HG02759 (cell line): ENCODE data around the gene SLC49A4.
A peak's percentile ranks its signal among the peaks of the same experiment; 100 is the strongest.

Experiments
- ATAC-seq: cut with Tn5 transposase; IDR thresholded peaks from one replicate; pipeline ENCODE4 v1.9.1; 2021; ENCODE audit warnings: mild to moderate bottlenecking, moderate library complexity; ENCODE audit not compliant: unreplicated experiment

SLC49A4 gene

DNA sequence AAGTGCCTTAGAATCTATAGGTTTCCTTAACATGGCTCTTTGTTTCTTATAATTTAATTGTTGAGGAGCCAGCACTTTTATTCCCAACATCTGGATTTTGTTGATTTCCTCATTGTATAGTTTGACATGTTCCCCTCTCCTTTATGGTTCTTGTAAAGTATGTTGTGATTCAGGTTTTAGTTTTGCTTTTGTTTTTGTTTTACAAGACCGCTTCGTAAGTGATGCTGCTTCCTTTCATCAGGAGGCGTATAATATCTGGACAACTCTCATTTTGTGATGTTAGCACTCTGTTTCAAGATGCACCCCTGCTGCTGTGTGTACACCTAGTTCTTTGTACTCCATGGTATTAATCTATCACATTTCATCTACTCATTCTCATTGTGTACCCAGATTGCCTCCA, 48.7 kb downstream of the SLC49A4 start:
- no peak for ATAC-seq

- ATAC-seq = no peak
These were observed 62.1 kb downstream of the SLC49A4 start for GRCh38 chr3:122857019-122857418.

GRCh38 chr3:122858373-122858772, 63.5 kb downstream of the SLC49A4 start:
- ATAC-seq = no peak

GRCh38 chr3:122859021-122859805, 64.3 kb downstream of the SLC49A4 start:
- no peak for ATAC-seq

DNA sequence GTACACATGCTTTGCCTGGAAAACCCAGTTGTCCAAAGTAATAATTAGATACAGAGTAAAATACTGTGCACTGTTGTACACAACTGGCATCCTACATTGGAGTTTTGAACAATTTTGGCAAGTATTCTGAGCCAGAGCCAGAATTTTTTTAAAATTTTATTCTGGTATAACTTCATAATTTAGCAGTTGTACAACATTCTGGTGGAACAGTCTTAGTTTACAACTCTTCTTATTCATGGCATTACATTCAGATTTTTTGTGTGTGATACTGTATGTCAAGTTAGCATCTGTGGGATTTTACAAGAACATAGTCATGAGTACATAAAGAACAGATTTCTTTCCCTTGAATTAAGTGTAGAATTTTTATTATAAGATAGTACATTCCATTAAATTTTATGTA, 67.5 kb downstream of the SLC49A4 start:
- ATAC-seq = no peak

GRCh38 chr3:122864498-122864897, 69.6 kb downstream of the SLC49A4 start:
- no peak for ATAC-seq

- ATAC-seq = no peak
These were observed 73.5 kb downstream of the SLC49A4 start for GRCh38 chr3:122868322-122868721.

GRCh38 chr3:122873741-122874515, 79.1 kb downstream of the SLC49A4 start:
- ATAC-seq = no peak

- ATAC-seq = no peak
These were observed 80.8 kb downstream of the SLC49A4 start for GRCh38 chr3:122875547-122876127.

- ATAC-seq = no peak
These were observed 85.3 kb downstream of the SLC49A4 start for GRCh38 chr3:122880173-122880572.

GRCh38 chr3:122880624-122881023, 85.8 kb downstream of the SLC49A4 start:
- ATAC-seq = no peak

- ATAC-seq = no peak
These were observed 87.6 kb downstream of the SLC49A4 start for GRCh38 chr3:122882361-122882947.

- ATAC-seq = no peak
These were observed 91.4 kb downstream of the SLC49A4 start for GRCh38 chr3:122886251-122886650.

GRCh38 chr3:122886946-122887345, 92.1 kb downstream of the SLC49A4 start:
- peak; percentile 52 for ATAC-seq

GRCh38 chr3:122890077-122890719, 95.3 kb downstream of the SLC49A4 start:
- ATAC-seq = peak; percentile 70

DNA sequence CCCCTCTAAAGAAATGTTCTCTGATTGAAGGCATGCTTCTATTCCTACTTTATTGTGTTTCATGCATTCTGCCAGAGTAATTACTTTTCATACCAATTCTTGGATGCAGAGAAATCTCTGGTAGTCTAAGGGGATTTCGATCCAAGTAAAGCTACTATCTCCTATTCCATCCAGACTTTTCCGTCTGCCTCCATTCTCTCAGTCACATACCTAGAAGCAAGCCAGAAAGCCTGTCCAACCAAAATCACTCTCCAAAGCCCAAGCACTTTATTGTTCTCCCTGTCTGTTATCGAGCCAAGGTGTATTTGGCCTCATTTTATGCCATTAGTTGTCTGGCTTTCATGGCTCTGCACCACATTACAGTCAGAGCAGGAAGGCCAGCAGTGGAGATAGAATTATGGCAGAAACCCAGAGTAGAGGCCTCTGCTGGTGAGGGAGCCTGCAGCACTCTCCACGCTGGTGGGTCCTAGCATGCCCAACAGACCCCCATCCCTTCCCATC, 95.9 kb downstream of the SLC49A4 start:
- ATAC-seq = no peak

- no peak for ATAC-seq
These were observed 97.5 kb downstream of the SLC49A4 start for GRCh38 chr3:122892118-122892960.

GRCh38 chr3:122893282-122893681, 98.4 kb downstream of the SLC49A4 start:
- ATAC-seq = no peak

DNA sequence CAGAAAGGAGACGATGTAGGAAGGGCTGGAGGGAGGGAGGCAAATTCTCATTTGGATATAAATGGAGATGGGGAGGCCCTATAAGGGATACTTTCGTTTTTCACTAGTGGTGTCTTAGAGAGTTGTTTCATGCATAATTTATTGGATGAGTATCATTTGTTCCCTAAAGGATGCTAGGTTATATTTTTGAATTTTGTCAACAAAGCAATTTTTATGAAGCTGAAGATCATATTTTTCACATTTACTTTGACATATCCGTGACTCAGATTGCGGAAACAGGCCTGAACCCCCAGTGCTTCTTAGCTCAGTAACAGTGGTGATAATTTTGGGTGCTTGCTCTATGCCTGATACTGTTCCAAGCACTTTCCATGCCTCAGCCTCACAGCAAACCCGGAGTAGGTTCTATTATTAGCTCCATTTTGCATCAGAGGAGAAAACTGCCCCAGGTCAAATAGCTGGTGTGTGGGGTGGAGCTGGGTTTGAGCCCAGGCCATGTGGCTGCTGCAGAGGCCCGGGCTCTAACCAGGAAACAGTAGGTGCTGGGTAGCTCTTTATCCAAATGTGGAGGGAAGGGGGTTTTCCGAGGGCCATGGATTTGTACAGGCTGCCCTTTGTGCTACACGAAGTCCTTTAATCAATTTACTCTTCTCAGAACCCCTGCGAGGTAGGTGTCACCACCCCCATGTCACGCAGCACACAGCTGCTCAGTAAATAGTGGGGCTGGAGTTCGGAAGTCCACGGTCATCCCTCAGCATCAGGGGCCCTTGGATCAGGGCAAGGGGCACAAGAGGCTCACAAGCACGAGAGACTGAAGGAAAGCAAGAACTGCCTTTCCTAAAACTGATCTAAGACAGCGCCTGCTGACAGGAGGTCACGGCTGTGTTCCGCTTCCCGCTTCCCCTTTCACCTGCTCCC, 99.1 kb downstream of the SLC49A4 start:
- ATAC-seq = no peak
